ENCODE measurements around the gene CIAO2A. TPM values are rescaled to one million over a fixed set of nuclear protein-coding genes. Genes with fewer than 3 reads are reported as not detected.

The CIAO2A gene
- polyA plus RNA-seq, 1 donor (not counting 4 experiments of a cell fraction or from before 2014, with no cell fraction given), result 111 TPM

DNA sequence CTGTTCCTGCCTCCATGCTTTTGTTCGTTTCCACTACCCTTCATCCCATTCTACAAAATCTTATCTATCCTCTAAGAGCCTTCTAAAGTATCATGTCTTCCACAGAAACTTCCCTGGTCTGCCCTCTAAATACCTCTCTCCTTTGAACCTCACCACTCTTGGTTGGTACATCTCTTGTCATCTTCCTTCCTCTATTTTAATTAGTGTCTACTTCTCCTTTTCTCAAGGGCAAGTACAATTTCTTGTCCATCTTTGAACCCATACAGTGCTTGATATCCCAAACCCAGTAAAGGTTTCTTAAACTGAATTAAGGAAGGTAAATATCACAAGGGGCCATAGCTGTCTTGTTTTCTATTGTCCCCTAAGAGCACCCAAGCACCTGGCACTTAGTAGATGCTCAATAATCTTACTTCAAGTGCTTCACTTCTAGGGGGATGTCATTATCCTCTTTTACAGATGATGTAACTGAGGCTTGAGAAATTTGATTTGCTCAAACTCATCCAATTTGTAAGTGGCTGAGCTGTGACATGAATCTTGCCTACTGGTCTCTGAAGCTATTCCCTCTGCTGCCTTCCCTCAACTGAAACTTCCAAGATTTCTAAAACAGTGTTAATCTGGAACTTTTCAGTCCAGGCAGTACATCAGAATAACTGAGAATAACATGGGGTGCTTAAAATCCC lies 44.7 kb downstream of the CIAO2A start:
- TF ChIP-seq, protein P1, sequence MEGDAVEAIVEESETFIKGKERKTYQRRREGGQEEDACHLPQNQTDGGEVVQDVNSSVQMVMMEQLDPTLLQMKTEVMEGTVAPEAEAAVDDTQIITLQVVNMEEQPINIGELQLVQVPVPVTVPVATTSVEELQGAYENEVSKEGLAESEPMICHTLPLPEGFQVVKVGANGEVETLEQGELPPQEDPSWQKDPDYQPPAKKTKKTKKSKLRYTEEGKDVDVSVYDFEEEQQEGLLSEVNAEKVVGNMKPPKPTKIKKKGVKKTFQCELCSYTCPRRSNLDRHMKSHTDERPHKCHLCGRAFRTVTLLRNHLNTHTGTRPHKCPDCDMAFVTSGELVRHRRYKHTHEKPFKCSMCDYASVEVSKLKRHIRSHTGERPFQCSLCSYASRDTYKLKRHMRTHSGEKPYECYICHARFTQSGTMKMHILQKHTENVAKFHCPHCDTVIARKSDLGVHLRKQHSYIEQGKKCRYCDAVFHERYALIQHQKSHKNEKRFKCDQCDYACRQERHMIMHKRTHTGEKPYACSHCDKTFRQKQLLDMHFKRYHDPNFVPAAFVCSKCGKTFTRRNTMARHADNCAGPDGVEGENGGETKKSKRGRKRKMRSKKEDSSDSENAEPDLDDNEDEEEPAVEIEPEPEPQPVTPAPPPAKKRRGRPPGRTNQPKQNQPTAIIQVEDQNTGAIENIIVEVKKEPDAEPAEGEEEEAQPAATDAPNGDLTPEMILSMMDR (optimal IDR thresholded peaks at IDR 0.05 in 1 of 3, IDR thresholded peaks at IDR 0.05 in 1 of 3, conservative IDR thresholded peaks at IDR 0.05 in 1 of 3; ENCODE audit: extremely low read depth in 1 of 3, insufficient read depth in 2 of 3, low read length in 3 of 3), result no peak
- TF ChIP-seq EZH2 (IDR thresholded peaks at IDR 0.05; ENCODE audit: low read length), result no peak
- H3K4me1 ChIP-seq (ENCODE audit: control insufficient read depth, extremely low read depth, insufficient read depth, low read length), result no peaks in the 10 kb centered on the region
- H3K9ac ChIP-seq (ENCODE audit: control insufficient read depth, extremely low read depth, insufficient read depth, low read length), result no peak overlapping the region
- peaks cover 25% of the 10 kb centered on the region for H3K27me3 ChIP-seq (ENCODE audit: control insufficient read depth, extremely low read depth, insufficient read depth, low read length)
- H3K4me3 ChIP-seq (ENCODE audit: control insufficient read depth in 2 of 3, extremely low read depth in 1 of 3, insufficient read depth in 2 of 3, low read depth in 1 of 3, low read length in 3 of 3), result no peak overlapping the region
- dilution Hi-C loops (cut with MboI; ENCODE audit: extremely low pct_ligation_motif_present, low sequenced_read_pairs), result no loop called here
- no peaks in the 10 kb centered on the region for H3K36me3 ChIP-seq (ENCODE audit: control insufficient read depth in 2 of 2, extremely low read depth in 1 of 2, insufficient read depth in 2 of 2, low read length in 2 of 2)
- no peaks in the 10 kb centered on the region for H3K9me3 ChIP-seq (ENCODE audit: control insufficient read depth, low read depth, low read length)
- H4K20me1 ChIP-seq (ENCODE audit: control insufficient read depth, extremely low read depth, insufficient read depth, low read length), result no peaks in the 10 kb centered on the region
- no peak overlapping the region for H3K4me2 ChIP-seq (ENCODE audit: control insufficient read depth, extremely low read depth, insufficient read depth, low read depth, low read length)
- no peaks in the 10 kb centered on the region for H3K79me2 ChIP-seq (ENCODE audit: control insufficient read depth, insufficient read depth, low read length)
- FAIRE-seq (no peak), DNase-seq (ENCODE audit: low read depth, low spot score) (no peak)
- H2AFZ ChIP-seq (ENCODE audit: control insufficient read depth, low read length), result no peak overlapping the region
- H3K9me1 ChIP-seq (ENCODE audit: control insufficient read depth, extremely low read depth, insufficient read depth, low read length), result no peaks in the 10 kb centered on the region
- H3K27ac ChIP-seq (ENCODE audit: control insufficient read depth, insufficient read depth, low read length), result no peak overlapping the region

DNA sequence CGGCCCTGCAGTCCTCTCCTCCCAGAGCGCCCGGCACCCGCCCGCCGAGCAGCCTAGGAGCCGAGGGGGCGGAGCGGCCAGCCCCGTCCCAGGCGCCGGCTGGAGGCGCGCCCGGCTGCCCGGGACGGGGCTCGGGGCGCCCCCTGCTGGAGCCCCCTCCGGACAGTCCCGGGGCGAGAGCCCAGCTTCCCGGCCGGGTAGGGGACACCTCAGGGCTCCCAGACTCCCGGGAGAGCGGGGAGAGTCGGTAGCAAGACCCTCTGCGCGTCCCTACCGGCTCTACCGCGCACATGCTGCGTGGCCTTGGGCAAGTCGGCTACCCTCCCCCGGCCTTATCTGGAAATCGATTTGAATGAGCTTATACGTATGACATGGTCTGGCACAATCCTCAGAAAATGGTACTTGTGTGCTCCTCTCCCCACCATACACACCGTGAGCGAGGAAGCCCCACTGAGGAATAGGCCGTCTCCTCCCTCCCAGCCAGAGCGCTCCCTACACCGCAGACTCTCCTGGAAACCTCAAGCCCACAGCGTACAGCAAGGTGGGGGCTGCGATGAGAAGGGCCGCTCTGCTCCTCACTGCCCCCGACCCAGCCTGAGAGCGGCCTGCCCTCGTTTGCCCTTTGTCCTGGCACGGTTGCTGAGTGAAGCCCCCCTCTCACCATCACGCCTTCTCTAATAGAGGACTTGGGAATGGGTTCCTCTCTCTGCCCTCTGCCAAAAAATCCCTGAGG lies 47.1 kb downstream of the CIAO2A start, which contains the start of gene DAPK2:
Gene DAPK2 (minus strand): TSS at position 65 of the 733 bp plus-strand sequence. CDS start 6,224 bp downstream, outside the sequence.
- dilution Hi-C loops (cut with MboI; ENCODE audit: extremely low pct_ligation_motif_present, low sequenced_read_pairs), result no loop called here
- peaks cover 25% of the 10 kb centered on the region for H3K27me3 ChIP-seq (ENCODE audit: control insufficient read depth, extremely low read depth, insufficient read depth, low read length)
- H3K9me3 ChIP-seq (ENCODE audit: control insufficient read depth, low read depth, low read length), result no peaks in the 10 kb centered on the region
- H3K79me2 ChIP-seq (ENCODE audit: control insufficient read depth, insufficient read depth, low read length), result no peaks in the 10 kb centered on the region
- DNase-seq (ENCODE audit: low read depth, low spot score), result no peak
- H3K36me3 ChIP-seq (ENCODE audit: control insufficient read depth in 2 of 2, extremely low read depth in 1 of 2, insufficient read depth in 2 of 2, low read length in 2 of 2), result no peaks in the 10 kb centered on the region
- H3K4me1 ChIP-seq (ENCODE audit: control insufficient read depth, extremely low read depth, insufficient read depth, low read length), result no peaks in the 10 kb centered on the region
- no peak within 1 kb of the TSS for H3K27ac ChIP-seq (ENCODE audit: control insufficient read depth, insufficient read depth, low read length)
- no peaks in the 10 kb centered on the region for H4K20me1 ChIP-seq (ENCODE audit: control insufficient read depth, extremely low read depth, insufficient read depth, low read length)
- H3K9me1 ChIP-seq (ENCODE audit: control insufficient read depth, extremely low read depth, insufficient read depth, low read length), result no peaks in the 10 kb centered on the region
- H3K4me2 ChIP-seq (ENCODE audit: control insufficient read depth, extremely low read depth, insufficient read depth, low read depth, low read length), result peak within 1 kb of the TSS; percentile 86
- peak within 1 kb of the TSS; percentile 73 for H2AFZ ChIP-seq (ENCODE audit: control insufficient read depth, low read length)
- no peak for TF ChIP-seq EZH2 (IDR thresholded peaks at IDR 0.05; ENCODE audit: low read length)
- TF ChIP-seq, protein P1 (optimal IDR thresholded peaks at IDR 0.05 in 1 of 3, IDR thresholded peaks at IDR 0.05 in 1 of 3, conservative IDR thresholded peaks at IDR 0.05 in 1 of 3; ENCODE audit: extremely low read depth in 1 of 3, insufficient read depth in 2 of 3, low read length in 3 of 3), result peak in 2 of 3 experiments; percentile 64 to 75
- H3K4me3 ChIP-seq (ENCODE audit: control insufficient read depth in 2 of 3, extremely low read depth in 1 of 3, insufficient read depth in 2 of 3, low read depth in 1 of 3, low read length in 3 of 3), result peak within 1 kb of the TSS; percentile 42 to 67 (median 48)
- no peak for FAIRE-seq
- H3K9ac ChIP-seq (ENCODE audit: control insufficient read depth, extremely low read depth, insufficient read depth, low read length), result peak within 1 kb of the TSS; percentile 40

Measured in keratinocyte (primary cell).